HG02763 (cell line): ENCODE data around the gene LHFPL3.

Source experiments
- ATAC-seq: cut with Tn5 transposase; IDR thresholded peaks from one replicate; pipeline ENCODE4 v1.9.1; 2021; ENCODE audit warnings: mild to moderate bottlenecking, moderate library complexity; ENCODE audit not compliant: unreplicated experiment

The LHFPL3 gene

GRCh38 chr7:104883718-104884452, 555.5 kb downstream of the LHFPL3 start:
- peak; percentile 72 for ATAC-seq

GRCh38 chr7:104886651-104887050, 558.2 kb downstream of the LHFPL3 start:
- ATAC-seq, result no peak

- ATAC-seq, result no peak
Observed at GRCh38 chr7:104890216-104890615, 561.8 kb downstream of the LHFPL3 start.

- no peak for ATAC-seq
Observed at GRCh38 chr7:104891949-104892348, 563.5 kb downstream of the LHFPL3 start.

GRCh38 chr7:104894314-104894713, 565.9 kb downstream of the LHFPL3 start:
- ATAC-seq, result no peak

- no peak for ATAC-seq
Observed at GRCh38 chr7:104894726-104895521, 566.5 kb downstream of the LHFPL3 start.

- peak; percentile 34 for ATAC-seq
Observed at GRCh38 chr7:104895522-104896236, 567.3 kb downstream of the LHFPL3 start.

GRCh38 chr7:104898434-104898833, 570.0 kb downstream of the LHFPL3 start:
- ATAC-seq, result no peak

GRCh38 chr7:104900525-104901239, 572.3 kb downstream of the LHFPL3 start:
- ATAC-seq, result no peak

- no peak for ATAC-seq
Observed at GRCh38 chr7:104901240-104901619, 572.8 kb downstream of the LHFPL3 start.

- no peak for ATAC-seq
Observed at GRCh38 chr7:104902183-104902582, 573.8 kb downstream of the LHFPL3 start.

GRCh38 chr7:104903044-104903443, 574.6 kb downstream of the LHFPL3 start:
- no peak for ATAC-seq

- no peak for ATAC-seq
Observed at GRCh38 chr7:104903846-104904245, 575.4 kb downstream of the LHFPL3 start.

GRCh38 chr7:104906032-104906431, 577.6 kb downstream of the LHFPL3 start:
- no peak for ATAC-seq

GRCh38 chr7:104906556-104906955, 578.2 kb downstream of the LHFPL3 start:
- ATAC-seq, result no peak

- no peak for ATAC-seq
Observed at GRCh38 chr7:104908636-104909035, 580.2 kb downstream of the LHFPL3 start.

- no peak for ATAC-seq
Observed at GRCh38 chr7:104909096-104909495, 580.7 kb downstream of the LHFPL3 start.

- ATAC-seq, result no peak
Observed at GRCh38 chr7:104914421-104914820, 586.0 kb downstream of the LHFPL3 start.

GRCh38 chr7:104921596-104921995, 593.2 kb downstream of the LHFPL3 start:
- ATAC-seq, result no peak

GRCh38 chr7:104922182-104923009, 594.0 kb downstream of the LHFPL3 start:
- no peak for ATAC-seq
